SK-N-SH (cell line): Measurements from ENCODE around the gene BCAS3. TPM values are rescaled to one million over a fixed set of nuclear protein-coding genes. Genes with fewer than 3 reads are reported as not detected.

Source experiments
- CTCF ChIA-PET: fragments of 300-600, 350-600 bp; formaldehyde crosslinking; extraction: SDS; loops from one replicate; lab custom pipeline; 2021; lab: Yijun Ruan, JAX
- POLR2A ChIA-PET: fragments of 350-600 bp; sonication (Branson Sonifier 250); formaldehyde crosslinking; extraction: SDS; loops from one replicate; lab custom pipeline; 2020; ENCODE audit warnings: antibody characterized with exemption, inconsistent platforms; lab: Yijun Ruan, JAX
- DNase-seq: peaks from one replicate; pipeline ENCODE4 v3.0.0; 2012
- H2AFZ ChIP-seq: fragments of 200-600 bp; sonication (generic); 2 replicates; pipeline ENCODE4 v1.8.1; 2016; ENCODE audit warnings: antibody characterized with exemption, mild to moderate bottlenecking, low read depth
- H3F3A ChIP-seq: fragments of 200-600 bp; sonication (generic); replicated peaks from 2 replicates; pipeline ENCODE3; 2016; ENCODE audit warnings: antibody characterized with exemption, mild to moderate bottlenecking; ENCODE audit not compliant: insufficient read depth
- H3K27ac ChIP-seq, 2 experiments: fragments of 200-500 bp in 1 of 2; fragments of 200-600 bp in 1 of 2; sonication (Bioruptor generic) in 1 of 2; sonication (generic), shearing (Covaris generic) in 1 of 2; 2 replicates each; pipeline versions ENCODE4 v1.5.1 to v1.6.1; 2014 to 2016; ENCODE audit warnings: low read depth in 2 of 2, inconsistent platforms in 1 of 2, low read length in 1 of 2, mild to moderate bottlenecking in 1 of 2, mixed read lengths in 1 of 2
- H3K27me3 ChIP-seq: fragments of 200-600 bp; sonication (generic), shearing (Covaris generic); 2 replicates; pipeline ENCODE4 v1.6.1; 2016; ENCODE audit warnings: mixed run types; ENCODE audit not compliant: insufficient read depth
- H3K36me3 ChIP-seq, 2 experiments: fragments of 200-500 bp in 1 of 2; fragments of 200-600 bp in 1 of 2; sonication (Bioruptor generic) in 1 of 2; sonication (generic) in 1 of 2; replicated peaks in 1 of 2; 2 replicates each; pipeline versions ENCODE3 to v1.5.1; 2014 to 2016; ENCODE audit warnings: low read length in 1 of 2, mild to moderate bottlenecking in 1 of 2; ENCODE audit not compliant: insufficient read depth in 2 of 2, control insufficient read depth in 1 of 2
- H3K4me1 ChIP-seq, 2 experiments: fragments of 200-500 bp in 1 of 2; fragments of 200-600 bp in 1 of 2; sonication (Bioruptor generic) in 1 of 2; sonication (generic), shearing (Covaris generic) in 1 of 2; 2 replicates each; pipeline versions ENCODE4 v1.5.1 to v1.6.1; 2014 to 2016; ENCODE audit warnings: low read depth in 1 of 2, low read length in 1 of 2, mixed run types in 1 of 2; ENCODE audit not compliant: insufficient read depth in 2 of 2, control insufficient read depth in 1 of 2
- H3K4me2 ChIP-seq: fragments of 200-600 bp; sonication (generic), shearing (Covaris generic); 2 replicates; pipeline ENCODE4 v1.6.1; 2017; ENCODE audit warnings: mixed run types
- H3K4me3 ChIP-seq, 2 experiments: fragments of 200-500 bp in 1 of 2; fragments of 200-600 bp in 1 of 2; sonication (Bioruptor generic) in 1 of 2; sonication (generic), shearing (Covaris generic) in 1 of 2; 2 replicates each; pipeline versions ENCODE4 v1.5.1 to v1.8.1; 2014 to 2016; ENCODE audit warnings: low read depth in 2 of 2, inconsistent platforms in 1 of 2, low read length in 1 of 2, mild to moderate bottlenecking in 1 of 2, mixed read lengths in 1 of 2, moderate library complexity in 1 of 2
- H3K79me2 ChIP-seq: fragments of 200-600 bp; sonication (generic); 2 replicates; pipeline ENCODE4 v1.8.1; 2017; ENCODE audit warnings: mild to moderate bottlenecking; ENCODE audit not compliant: insufficient read depth
- H3K9ac ChIP-seq: fragments of 200-600 bp; sonication (generic); 2 replicates; pipeline ENCODE4 v1.6.1; 2017; ENCODE audit warnings: mixed run types
- H3K9me2 ChIP-seq: fragments of 200-600 bp; sonication (generic); 2 replicates; pipeline ENCODE4 v1.6.1; 2017; ENCODE audit warnings: mixed run types
- H3K9me3 ChIP-seq: fragments of 200-600 bp; sonication (generic); 2 replicates; pipeline ENCODE4 v1.6.1; 2017; ENCODE audit warnings: mixed run types, mild to moderate bottlenecking, moderate library complexity
- H4K20me1 ChIP-seq: fragments of 200-600 bp; sonication (generic); 2 replicates; pipeline ENCODE4 v1.6.1; 2017; ENCODE audit warnings: mild to moderate bottlenecking, mixed run types; ENCODE audit not compliant: insufficient read depth
- FOSL2 ChIP-seq: IDR thresholded peaks from 2 replicates; pipeline ENCODE4 v1.4.0; 2012; ENCODE audit warnings: low read depth, mild to moderate bottlenecking, moderate library complexity, borderline replicate concordance
- FOXJ3 ChIP-seq: sonication (generic); formaldehyde crosslinking; IDR thresholded peaks from 2 replicates; pipeline ENCODE4 v1.5.1; 2020; ENCODE audit warnings: mild to moderate bottlenecking, missing genetic modification reagents
- FOXM1 ChIP-seq: IDR thresholded peaks from 2 replicates; pipeline ENCODE4 v1.4.0; 2012; ENCODE audit warnings: low read depth, mild to moderate bottlenecking
- GABPA ChIP-seq: IDR thresholded peaks from 2 replicates; pipeline ENCODE4 v1.4.0; 2012; ENCODE audit warnings: low read depth, mild to moderate bottlenecking
- JUND ChIP-seq: IDR thresholded peaks from 2 replicates; pipeline ENCODE4 v1.4.0; 2012
- MEF2A ChIP-seq: IDR thresholded peaks from 2 replicates; pipeline ENCODE4 v1.4.0; 2012; ENCODE audit warnings: low read depth, borderline replicate concordance
- MXI1 ChIP-seq: IDR thresholded peaks from 2 replicates; pipeline ENCODE4 v1.6.1; 2012; ENCODE audit warnings: mild to moderate bottlenecking, low read depth, low read length, improper control_type of control experiment
- NFIC ChIP-seq: IDR thresholded peaks from 2 replicates; pipeline ENCODE4 v1.4.0; 2012; ENCODE audit warnings: borderline replicate concordance
- NRF1 ChIP-seq: IDR thresholded peaks from 2 replicates; pipeline ENCODE4 v1.6.1; 2012; ENCODE audit warnings: low read depth, mild to moderate bottlenecking, low read length
- RCOR1 ChIP-seq: fragments of 150-350 bp; IDR thresholded peaks from 2 replicates; pipeline ENCODE4 v1.6.1; 2017; ENCODE audit warnings: antibody characterized with exemption, low read length
- RFX5 ChIP-seq: IDR thresholded peaks from 2 replicates; pipeline ENCODE4 v1.6.1; 2012; ENCODE audit warnings: mild to moderate bottlenecking, improper control_type of control experiment, low read length
- SIN3A ChIP-seq: IDR thresholded peaks from 2 replicates; pipeline ENCODE4 v1.6.1; 2012; ENCODE audit warnings: low read depth, mild to moderate bottlenecking, low read length, moderate library complexity, borderline replicate concordance
- TAF1 ChIP-seq: IDR thresholded peaks from 2 replicates; pipeline ENCODE4 v1.6.1; 2012; ENCODE audit warnings: low read depth, mild to moderate bottlenecking, low read length, moderate library complexity, borderline replicate concordance
- TCF12 ChIP-seq: IDR thresholded peaks from 2 replicates; pipeline ENCODE4 v1.4.0; 2012
- YY1 ChIP-seq: IDR thresholded peaks from 2 replicates; pipeline ENCODE4 v1.4.0; 2012; ENCODE audit warnings: low read depth, mild to moderate bottlenecking
- WGBS: methylation state at CpG from one replicate; pipeline ENCODE4 v1.1.6; 2017; ENCODE audit warnings: low lambda C conversion rate; 5-methylcytosine and 5-hydroxymethylcytosine counted together
- polyA plus RNA-seq, 3 experiments: library from polyadenylated mRNA; depleted of rRNA; stranded (reverse); fragments of >200 nt; gene quantifications; 2 replicates each; pipeline ENCODE4 v1.2.3, GENCODE V29; 2012
- TF ChIP-seq, protein P1 (sequence below): IDR thresholded peaks from 2 replicates; pipeline ENCODE4 v1.4.0; 2012; ENCODE audit warnings: low read depth, borderline replicate concordance
- TF ChIP-seq, protein P2 (sequence below): IDR thresholded peaks from 2 replicates; pipeline ENCODE4 v1.4.0; 2012; ENCODE audit warnings: low read depth
- TF ChIP-seq, protein P3 (sequence below): fragments of 150-350 bp; IDR thresholded peaks from 2 replicates; pipeline ENCODE4 v1.6.1; 2016; ENCODE audit warnings: mild to moderate bottlenecking, low read depth, low read length
- TF ChIP-seq, protein P4 (sequence below): IDR thresholded peaks from 2 replicates; pipeline ENCODE4 v1.6.1; 2012; ENCODE audit warnings: mild to moderate bottlenecking, low read depth, low read length, moderate library complexity

The BCAS3 gene
- polyA plus RNA-seq, 1 of the 3 experiments (the other 2 are of a cell fraction), result 5.9 TPM

DNA sequence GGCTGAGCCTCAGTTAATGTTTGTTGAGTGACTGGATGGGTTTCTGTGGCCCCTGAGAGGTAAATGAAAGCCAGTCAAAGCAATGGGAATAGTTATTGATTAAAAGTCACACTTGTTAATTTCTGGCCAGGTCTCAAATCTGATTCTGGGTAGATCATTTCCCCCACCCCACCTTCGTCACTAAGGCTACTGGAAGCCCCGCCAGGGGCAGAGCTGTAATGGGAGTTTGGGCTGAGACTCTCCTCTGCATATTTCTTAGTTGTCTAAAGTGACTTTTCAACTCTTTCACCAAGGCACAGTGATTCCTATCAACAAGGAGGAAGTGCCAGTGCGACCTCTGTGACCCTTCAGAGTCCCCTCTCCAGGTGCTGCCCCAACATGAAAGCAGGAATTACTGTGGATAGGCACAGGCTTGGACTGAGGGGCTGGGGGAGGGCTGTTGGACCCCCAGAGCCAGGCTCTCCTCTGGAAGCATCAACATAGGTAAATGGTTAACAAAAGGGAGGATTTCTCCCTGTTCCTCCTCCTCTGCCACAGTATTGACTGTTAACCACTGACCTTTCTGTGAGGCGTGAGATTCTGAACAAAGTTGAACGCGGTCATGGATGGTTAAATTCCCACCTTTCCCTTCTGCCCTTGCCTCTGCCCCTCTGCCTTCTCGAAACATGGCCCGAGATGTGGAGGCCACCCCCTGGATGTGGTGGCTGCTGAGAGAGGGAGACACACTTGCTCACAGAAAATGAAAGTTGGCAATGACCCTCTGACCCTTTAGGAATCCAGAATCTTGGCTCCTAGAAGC is 701.2 kb downstream of the BCAS3 start:
- no peaks in the 10 kb centered on the region for H3K9me3 ChIP-seq
- DNase-seq, result no peak
- H3K4me2 ChIP-seq, result no peak overlapping the region
- H3K9me2 ChIP-seq, result no peaks in the 10 kb centered on the region
- 87% methylated on average over 8 of the region's 8 CpGs for WGBS
- H3F3A ChIP-seq, result peaks cover 6% of the 10 kb centered on the region
- POLR2A ChIA-PET, result no interaction called here
- H3K36me3 ChIP-seq, result no peaks in the 10 kb centered on the region
- no peaks in the 10 kb centered on the region for H3K27me3 ChIP-seq
- no peak overlapping the region for H3K9ac ChIP-seq
- no peak overlapping the region for H3K27ac ChIP-seq
- CTCF ChIA-PET, result interaction anchor here (0.7 to 9.4 kb wide), 6 partner anchors 10 to 377 kb away, joined by 3 to 133 read pairs (median 6); partner anchors contain the start of gene TBX2
- H3K4me1 ChIP-seq, result peaks cover 0 to 51% of the 10 kb centered on the region in 2 experiments; a peak in 3 of 4 replicates
- H3K79me2 ChIP-seq, result no peaks in the 10 kb centered on the region
- H2AFZ ChIP-seq, result no peak overlapping the region
- H4K20me1 ChIP-seq, result no peaks in the 10 kb centered on the region
- TF ChIP-seq FOXJ3 (no peak), RCOR1 (no peak), FOSL2 (no peak), FOXM1 (no peak), SIN3A (no peak), NRF1 (no peak), JUND (no peak), MXI1 (no peak), YY1 (no peak), GABPA (no peak), TAF1 (no peak), RFX5 (no peak)
- TF ChIP-seq, protein P1, sequence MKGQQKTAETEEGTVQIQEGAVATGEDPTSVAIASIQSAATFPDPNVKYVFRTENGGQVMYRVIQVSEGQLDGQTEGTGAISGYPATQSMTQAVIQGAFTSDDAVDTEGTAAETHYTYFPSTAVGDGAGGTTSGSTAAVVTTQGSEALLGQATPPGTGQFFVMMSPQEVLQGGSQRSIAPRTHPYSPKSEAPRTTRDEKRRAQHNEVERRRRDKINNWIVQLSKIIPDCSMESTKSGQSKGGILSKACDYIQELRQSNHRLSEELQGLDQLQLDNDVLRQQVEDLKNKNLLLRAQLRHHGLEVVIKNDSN, result no peak
- TF ChIP-seq, protein P2, sequence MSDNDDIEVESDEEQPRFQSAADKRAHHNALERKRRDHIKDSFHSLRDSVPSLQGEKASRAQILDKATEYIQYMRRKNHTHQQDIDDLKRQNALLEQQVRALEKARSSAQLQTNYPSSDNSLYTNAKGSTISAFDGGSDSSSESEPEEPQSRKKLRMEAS, result no peak
- H3K4me3 ChIP-seq, result no peak overlapping the region

DNA sequence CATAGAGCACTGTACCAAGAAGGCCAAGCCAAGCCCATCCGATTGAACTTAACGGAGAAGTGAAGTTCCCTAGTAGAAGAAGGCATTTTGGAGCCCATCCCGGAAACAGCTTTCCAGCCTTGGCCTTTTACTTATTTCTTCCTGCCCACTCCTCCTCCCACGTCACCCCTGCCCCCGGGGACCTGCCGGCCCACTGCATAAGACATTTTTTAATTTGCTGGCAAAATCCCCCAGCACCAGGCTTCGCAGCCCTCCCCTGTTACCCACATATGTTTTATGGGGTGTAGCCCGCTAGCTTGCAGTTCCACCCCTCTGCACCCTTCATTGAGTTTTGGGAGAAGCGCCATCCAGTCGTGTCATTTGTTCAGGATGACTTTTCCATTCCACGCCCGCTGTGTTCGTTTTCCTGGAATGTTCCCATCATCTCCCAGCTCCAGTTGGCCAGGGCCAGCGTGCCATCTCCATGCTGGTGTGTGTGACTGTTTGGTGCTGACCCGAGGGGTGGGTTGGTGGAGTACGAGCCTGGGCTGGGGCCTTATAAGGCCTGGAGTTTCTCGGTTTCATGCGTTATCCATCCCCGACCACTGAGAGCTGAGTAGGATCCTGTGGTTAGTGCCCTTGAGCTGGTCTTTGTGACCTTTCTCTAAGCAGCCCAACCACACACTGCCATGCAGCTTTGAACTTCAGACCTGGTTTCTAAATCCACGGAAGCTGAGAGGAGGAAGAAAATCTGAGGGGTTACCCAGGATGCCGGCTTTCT is 702.0 kb downstream of the BCAS3 start:
- peak overlapping the region in 1 of 2 experiments; percentile 98; a peak in 2 of 4 replicates for H3K27ac ChIP-seq
- no peaks in the 10 kb centered on the region for H3K27me3 ChIP-seq
- no peak overlapping the region for H2AFZ ChIP-seq
- no peak overlapping the region for H3K9ac ChIP-seq
- TF ChIP-seq MEF2A, result no peak
- TF ChIP-seq, protein P2, result no peak
- no peak for TF ChIP-seq RCOR1
- no peak for TF ChIP-seq TCF12
- no peak for TF ChIP-seq TAF1
- TF ChIP-seq, protein P3, sequence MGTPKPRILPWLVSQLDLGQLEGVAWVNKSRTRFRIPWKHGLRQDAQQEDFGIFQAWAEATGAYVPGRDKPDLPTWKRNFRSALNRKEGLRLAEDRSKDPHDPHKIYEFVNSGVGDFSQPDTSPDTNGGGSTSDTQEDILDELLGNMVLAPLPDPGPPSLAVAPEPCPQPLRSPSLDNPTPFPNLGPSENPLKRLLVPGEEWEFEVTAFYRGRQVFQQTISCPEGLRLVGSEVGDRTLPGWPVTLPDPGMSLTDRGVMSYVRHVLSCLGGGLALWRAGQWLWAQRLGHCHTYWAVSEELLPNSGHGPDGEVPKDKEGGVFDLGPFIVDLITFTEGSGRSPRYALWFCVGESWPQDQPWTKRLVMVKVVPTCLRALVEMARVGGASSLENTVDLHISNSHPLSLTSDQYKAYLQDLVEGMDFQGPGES, result no peak
- TF ChIP-seq MXI1, result no peak
- no peak for TF ChIP-seq NFIC
- TF ChIP-seq, protein P4, sequence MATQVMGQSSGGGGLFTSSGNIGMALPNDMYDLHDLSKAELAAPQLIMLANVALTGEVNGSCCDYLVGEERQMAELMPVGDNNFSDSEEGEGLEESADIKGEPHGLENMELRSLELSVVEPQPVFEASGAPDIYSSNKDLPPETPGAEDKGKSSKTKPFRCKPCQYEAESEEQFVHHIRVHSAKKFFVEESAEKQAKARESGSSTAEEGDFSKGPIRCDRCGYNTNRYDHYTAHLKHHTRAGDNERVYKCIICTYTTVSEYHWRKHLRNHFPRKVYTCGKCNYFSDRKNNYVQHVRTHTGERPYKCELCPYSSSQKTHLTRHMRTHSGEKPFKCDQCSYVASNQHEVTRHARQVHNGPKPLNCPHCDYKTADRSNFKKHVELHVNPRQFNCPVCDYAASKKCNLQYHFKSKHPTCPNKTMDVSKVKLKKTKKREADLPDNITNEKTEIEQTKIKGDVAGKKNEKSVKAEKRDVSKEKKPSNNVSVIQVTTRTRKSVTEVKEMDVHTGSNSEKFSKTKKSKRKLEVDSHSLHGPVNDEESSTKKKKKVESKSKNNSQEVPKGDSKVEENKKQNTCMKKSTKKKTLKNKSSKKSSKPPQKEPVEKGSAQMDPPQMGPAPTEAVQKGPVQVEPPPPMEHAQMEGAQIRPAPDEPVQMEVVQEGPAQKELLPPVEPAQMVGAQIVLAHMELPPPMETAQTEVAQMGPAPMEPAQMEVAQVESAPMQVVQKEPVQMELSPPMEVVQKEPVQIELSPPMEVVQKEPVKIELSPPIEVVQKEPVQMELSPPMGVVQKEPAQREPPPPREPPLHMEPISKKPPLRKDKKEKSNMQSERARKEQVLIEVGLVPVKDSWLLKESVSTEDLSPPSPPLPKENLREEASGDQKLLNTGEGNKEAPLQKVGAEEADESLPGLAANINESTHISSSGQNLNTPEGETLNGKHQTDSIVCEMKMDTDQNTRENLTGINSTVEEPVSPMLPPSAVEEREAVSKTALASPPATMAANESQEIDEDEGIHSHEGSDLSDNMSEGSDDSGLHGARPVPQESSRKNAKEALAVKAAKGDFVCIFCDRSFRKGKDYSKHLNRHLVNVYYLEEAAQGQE, result no peak
- TF ChIP-seq JUND, result no peak
- TF ChIP-seq RFX5, result no peak
- peaks cover 0 to 59% of the 10 kb centered on the region in 2 experiments; a peak in 3 of 4 replicates for H3K4me1 ChIP-seq
- peak; percentile 39 for DNase-seq
- H3K4me3 ChIP-seq, result no peak overlapping the region
- no peaks in the 10 kb centered on the region for H3K36me3 ChIP-seq
- peaks cover 4% of the 10 kb centered on the region for H3F3A ChIP-seq
- no peaks in the 10 kb centered on the region for H4K20me1 ChIP-seq
- CTCF ChIA-PET, result interaction anchor here (0.6 to 9.4 kb wide), 17 partner anchors 10 to 730 kb away, joined by 3 to 133 read pairs (median 3); partner anchors contain the start of gene TBX2
- POLR2A ChIA-PET, result interaction anchor here (1.2 to 1.9 kb wide), 2 partner anchors 15 to 33 kb away, joined by 6 to 9 read pairs; no protein-coding TSS in a partner anchor
- H3K9me2 ChIP-seq, result no peaks in the 10 kb centered on the region
- H3K4me2 ChIP-seq, result no peak overlapping the region
- 94% methylated on average over 21 of the region's 21 CpGs for WGBS
- H3K79me2 ChIP-seq, result no peaks in the 10 kb centered on the region
- H3K9me3 ChIP-seq, result no peaks in the 10 kb centered on the region
